ENCODE results near the gene TREM1. TPM values are rescaled to one million over a fixed set of nuclear protein-coding genes. Genes with fewer than 3 reads are reported as not detected.

The TREM1 gene
- total RNA-seq (1 to 10 TPM in 3 of 4 donors, under 1 TPM in 1; 0.46 to 2.3 (median 1.3) TPM), polyA plus RNA-seq (1.1 TPM)
- long read RNA-seq, donor 1, result 0 reads
- long read RNA-seq, donor 2, result 0 reads
- long read RNA-seq, donor 3, partial matches to known transcripts, result 0 of 3 reads
- long read RNA-seq, donor 3, other reads (novel, unspliced or antisense), result 2 of 3 reads
- long read RNA-seq, donor 4, result 0 reads

- Histone ChIP-seq H3K27me3 (ENCODE audit: control insufficient read depth, insufficient read depth) (no peaks in the 10 kb centered on the region), H3K27ac (ENCODE audit: low read length) (peak within 1 kb of the TSS; percentile 7), H3K9me3 (ENCODE audit: control insufficient read depth, low read length) (no peaks in the 10 kb centered on the region), H3K4me1 (ENCODE audit: control insufficient read depth, insufficient read depth, low read length) (no peaks in the 10 kb centered on the region), H3K4me3 (ENCODE audit: low read length) (no peak within 1 kb of the TSS)
- WGBS, result 61% methylated on average over 8 of the region's 8 CpGs
- peak in 2 of 3 donors; percentile 31 to 58 for DNase-seq
- intact Hi-C loops (cut with DNase I), result no loop called here
- peak; percentile 57 to 68 for ATAC-seq
Measured at GRCh38 chr6:41286544-41287346, at the start of gene TREM1. TSS of gene TREM1 (minus strand) at chr6:41286682. CDS start at chr6:41286655, 27 bp downstream.

GRCh38 chr6:41335943-41336342, 49.5 kb upstream of the TREM1 start:
- ATAC-seq (peak in 1 of 2 donors; percentile 21), DNase-seq (no peak)
- no peaks in the 10 kb centered on the region for H3K27me3 ChIP-seq (ENCODE audit: control insufficient read depth, insufficient read depth)
- WGBS, result 89% methylated on average over 11 of the region's 11 CpGs
- H3K27ac ChIP-seq (ENCODE audit: low read length), result no peak overlapping the region
- H3K4me1 ChIP-seq (ENCODE audit: control insufficient read depth, insufficient read depth, low read length), result no peaks in the 10 kb centered on the region
- no peak overlapping the region for H3K4me3 ChIP-seq (ENCODE audit: low read length)
- intact Hi-C loops (cut with DNase I), result no loop called here
- H3K9me3 ChIP-seq (ENCODE audit: control insufficient read depth, low read length), result no peaks in the 10 kb centered on the region

GRCh38 chr6:41335296-41335695, 48.8 kb upstream of the TREM1 start, which contains the start of gene NCR2:
TSS of gene NCR2 (plus strand) at chr6:41335608. CDS start at chr6:41335877, 269 bp downstream.
- DNase-seq (no peak), ATAC-seq (no peak)
- H3K27ac ChIP-seq (ENCODE audit: low read length), result no peak within 1 kb of the TSS
- intact Hi-C loops (cut with DNase I), result no loop called here
- no peaks in the 10 kb centered on the region for H3K9me3 ChIP-seq (ENCODE audit: control insufficient read depth, low read length)
- 85% methylated on average over 5 of the region's 5 CpGs for WGBS
- no peaks in the 10 kb centered on the region for H3K4me1 ChIP-seq (ENCODE audit: control insufficient read depth, insufficient read depth, low read length)
- no peak within 1 kb of the TSS for H3K4me3 ChIP-seq (ENCODE audit: low read length)
- no peaks in the 10 kb centered on the region for H3K27me3 ChIP-seq (ENCODE audit: control insufficient read depth, insufficient read depth)

- intact Hi-C loops (cut with DNase I), result no loop called here
- no peak for DNase-seq
Measured at GRCh38 chr6:41334482-41335040, 48.1 kb upstream of the TREM1 start.

GRCh38 chr6:41332842-41333736, 46.6 kb upstream of the TREM1 start:
- H3K4me1 ChIP-seq (ENCODE audit: control insufficient read depth, insufficient read depth, low read length), result no peaks in the 10 kb centered on the region
- no peaks in the 10 kb centered on the region for H3K9me3 ChIP-seq (ENCODE audit: control insufficient read depth, low read length)
- ATAC-seq (no peak), DNase-seq (no peak)
- WGBS, result 75% methylated on average over 4 of the region's 4 CpGs
- intact Hi-C loops (cut with DNase I), result no loop called here
- H3K4me3 ChIP-seq (ENCODE audit: low read length), result no peak overlapping the region
- H3K27me3 ChIP-seq (ENCODE audit: control insufficient read depth, insufficient read depth), result no peaks in the 10 kb centered on the region
- no peak overlapping the region for H3K27ac ChIP-seq (ENCODE audit: low read length)

More at GRCh38 chr6:41334482-41335040, 48.1 kb upstream of the TREM1 start:
- H3K27me3 ChIP-seq (ENCODE audit: control insufficient read depth, insufficient read depth), result no peaks in the 10 kb centered on the region
- WGBS, result 63% methylated on average over 11 of the region's 11 CpGs
- H3K9me3 ChIP-seq (ENCODE audit: control insufficient read depth, low read length), result no peaks in the 10 kb centered on the region
- H3K4me1 ChIP-seq (ENCODE audit: control insufficient read depth, insufficient read depth, low read length), result no peaks in the 10 kb centered on the region
- no peak overlapping the region for H3K27ac ChIP-seq (ENCODE audit: low read length)
- H3K4me3 ChIP-seq (ENCODE audit: low read length), result no peak overlapping the region
- no peak for ATAC-seq

- H3K9me3 ChIP-seq (ENCODE audit: control insufficient read depth, low read length), result no peaks in the 10 kb centered on the region
- H3K4me3 ChIP-seq (ENCODE audit: low read length), result no peak overlapping the region
- intact Hi-C loops (cut with DNase I), result no loop called here
- DNase-seq, result no peak
- H3K27ac ChIP-seq (ENCODE audit: low read length), result no peak overlapping the region
- no peak for ATAC-seq
- WGBS, result 63% methylated on average over 8 of the region's 8 CpGs
- H3K27me3 ChIP-seq (ENCODE audit: control insufficient read depth, insufficient read depth), result no peaks in the 10 kb centered on the region
- no peaks in the 10 kb centered on the region for H3K4me1 ChIP-seq (ENCODE audit: control insufficient read depth, insufficient read depth, low read length)
Measured at GRCh38 chr6:41332241-41332640, 45.8 kb upstream of the TREM1 start.

GRCh38 chr6:41331401-41332150, 45.1 kb upstream of the TREM1 start:
- ATAC-seq (no peak), DNase-seq (no peak)
- H3K27me3 ChIP-seq (ENCODE audit: control insufficient read depth, insufficient read depth), result no peaks in the 10 kb centered on the region
- intact Hi-C loops (cut with DNase I), result no loop called here
- WGBS, result 85% methylated on average over 11 of the region's 11 CpGs
- no peak overlapping the region for H3K27ac ChIP-seq (ENCODE audit: low read length)
- no peaks in the 10 kb centered on the region for H3K9me3 ChIP-seq (ENCODE audit: control insufficient read depth, low read length)
- H3K4me1 ChIP-seq (ENCODE audit: control insufficient read depth, insufficient read depth, low read length), result no peaks in the 10 kb centered on the region
- no peak overlapping the region for H3K4me3 ChIP-seq (ENCODE audit: low read length)

- no peaks in the 10 kb centered on the region for H3K27me3 ChIP-seq (ENCODE audit: control insufficient read depth, insufficient read depth)
- ATAC-seq, result no peak
Measured at GRCh38 chr6:41327177-41327576, 40.7 kb upstream of the TREM1 start.

GRCh38 chr6:41326092-41326491, 39.6 kb upstream of the TREM1 start:
- intact Hi-C loops (cut with DNase I), result no loop called here
- no peak for ATAC-seq

More at GRCh38 chr6:41327177-41327576, 40.7 kb upstream of the TREM1 start:
- Histone ChIP-seq H3K4me1 (ENCODE audit: control insufficient read depth, insufficient read depth, low read length) (no peaks in the 10 kb centered on the region), H3K4me3 (ENCODE audit: low read length) (no peak overlapping the region), H3K9me3 (ENCODE audit: control insufficient read depth, low read length) (no peaks in the 10 kb centered on the region), H3K27ac (ENCODE audit: low read length) (no peak overlapping the region)
- no peak for DNase-seq
- intact Hi-C loops (cut with DNase I), result no loop called here
- 74% methylated on average over 2 of the region's 2 CpGs for WGBS

GRCh38 chr6:41325446-41326066, 39.1 kb upstream of the TREM1 start:
- ATAC-seq (no peak), DNase-seq (no peak)
- no peaks in the 10 kb centered on the region for H3K4me1 ChIP-seq (ENCODE audit: control insufficient read depth, insufficient read depth, low read length)
- no peak overlapping the region for H3K4me3 ChIP-seq (ENCODE audit: low read length)
- intact Hi-C loops (cut with DNase I), result no loop called here
- no peaks in the 10 kb centered on the region for H3K27me3 ChIP-seq (ENCODE audit: control insufficient read depth, insufficient read depth)
- 51% methylated on average over 4 of the region's 4 CpGs for WGBS
- H3K27ac ChIP-seq (ENCODE audit: low read length), result no peak overlapping the region
- H3K9me3 ChIP-seq (ENCODE audit: control insufficient read depth, low read length), result no peaks in the 10 kb centered on the region

More at GRCh38 chr6:41326092-41326491, 39.6 kb upstream of the TREM1 start:
- no peaks in the 10 kb centered on the region for H3K27me3 ChIP-seq (ENCODE audit: control insufficient read depth, insufficient read depth)
- no peaks in the 10 kb centered on the region for H3K4me1 ChIP-seq (ENCODE audit: control insufficient read depth, insufficient read depth, low read length)
- 52% methylated on average over 9 of the region's 9 CpGs for WGBS
- H3K27ac ChIP-seq (ENCODE audit: low read length), result no peak overlapping the region
- no peaks in the 10 kb centered on the region for H3K9me3 ChIP-seq (ENCODE audit: control insufficient read depth, low read length)
- no peak overlapping the region for H3K4me3 ChIP-seq (ENCODE audit: low read length)
- no peak for DNase-seq

All from right cardiac atrium (tissue), 5 donors.